NCI-H345 treated with DMSO at 0.1 percent for 48 hours (cell line): ENCODE measurements around the gene ARID1B.
"Not testable (repeated sequence)": the region's sequence is repeated elsewhere in the genome, so short reads cannot be mapped to it uniquely, and the experiment has no call there.

Experiments
- DNase-seq: peaks from one replicate; lab custom pipeline; 2025; ENCODE audit not compliant: unreplicated experiment; lab: John Stamatoyannopoulos, UW

Gene ARID1B

DNA sequence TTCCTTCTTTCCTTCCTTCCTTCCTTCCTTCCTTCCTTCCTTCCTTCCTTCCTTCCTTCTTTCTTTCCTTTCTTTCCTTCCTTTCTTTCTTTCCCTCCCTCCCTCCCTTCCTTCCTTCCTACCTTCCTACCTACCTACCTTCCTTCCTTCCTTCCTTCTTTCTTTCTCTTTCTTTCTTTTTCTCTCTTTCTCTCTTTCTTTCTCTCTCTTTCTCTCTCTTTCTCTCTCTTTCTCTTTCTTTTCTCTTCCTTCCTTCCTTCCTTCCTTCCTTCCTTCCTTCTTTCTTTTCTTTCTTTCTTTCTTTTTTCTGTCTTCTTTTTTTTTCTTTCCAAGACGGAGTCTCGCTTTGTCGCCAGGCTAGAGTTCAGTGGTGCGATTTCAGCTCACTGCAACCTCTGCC lies 262.5 kb downstream of the ARID1B start:
- DNase-seq = not testable (repeated sequence)

DNA sequence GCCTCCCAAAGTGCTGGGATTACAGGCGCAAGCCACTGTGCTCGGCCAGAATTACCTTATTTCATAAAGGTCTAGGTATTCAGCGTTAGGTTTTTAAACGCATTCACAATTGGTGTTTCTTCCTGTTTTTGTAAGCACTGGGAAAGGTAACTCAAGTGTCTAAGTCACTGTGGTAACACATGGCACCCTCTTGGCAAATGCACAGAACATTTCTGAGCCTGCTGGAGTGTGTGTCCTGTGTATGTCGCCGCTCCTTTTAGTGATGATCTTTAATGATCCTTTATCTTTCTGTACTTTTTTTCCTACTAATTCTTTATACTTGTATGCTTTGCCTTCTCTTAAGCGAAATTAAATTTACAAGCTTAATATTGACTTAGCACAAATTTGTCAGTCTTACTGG lies 263.0 kb downstream of the ARID1B start:
- DNase-seq = no peak

DNA sequence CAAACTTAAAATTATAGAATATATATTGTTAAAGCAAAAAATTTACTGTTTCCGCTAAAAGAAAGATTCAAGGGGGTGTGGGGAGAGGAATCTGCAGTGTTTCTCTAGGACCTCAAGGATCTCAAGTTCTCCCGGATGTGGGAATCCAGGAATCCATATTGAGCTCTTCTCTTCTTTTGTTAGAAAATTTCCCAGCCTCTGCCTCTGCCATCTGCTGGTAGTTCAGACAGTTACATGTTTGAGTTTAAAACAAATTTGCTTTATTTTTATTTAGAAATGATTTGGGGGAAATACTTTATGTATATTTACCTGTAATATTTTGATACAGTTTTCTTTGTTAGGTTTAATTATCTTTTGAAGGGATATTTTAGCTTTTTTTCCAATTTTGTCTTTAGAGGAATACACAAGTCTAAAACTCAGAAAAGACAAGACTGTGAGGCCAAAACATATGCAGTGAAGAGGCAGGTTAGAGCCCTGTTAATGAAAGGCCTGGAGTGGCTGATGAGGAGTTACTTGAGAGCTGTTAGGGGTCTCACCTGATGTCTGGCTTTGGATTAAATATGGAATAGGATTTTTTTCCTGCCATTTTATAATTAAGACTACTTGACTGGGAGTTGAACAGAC lies 268.8 kb downstream of the ARID1B start:
- DNase-seq = peak; percentile 2

DNA sequence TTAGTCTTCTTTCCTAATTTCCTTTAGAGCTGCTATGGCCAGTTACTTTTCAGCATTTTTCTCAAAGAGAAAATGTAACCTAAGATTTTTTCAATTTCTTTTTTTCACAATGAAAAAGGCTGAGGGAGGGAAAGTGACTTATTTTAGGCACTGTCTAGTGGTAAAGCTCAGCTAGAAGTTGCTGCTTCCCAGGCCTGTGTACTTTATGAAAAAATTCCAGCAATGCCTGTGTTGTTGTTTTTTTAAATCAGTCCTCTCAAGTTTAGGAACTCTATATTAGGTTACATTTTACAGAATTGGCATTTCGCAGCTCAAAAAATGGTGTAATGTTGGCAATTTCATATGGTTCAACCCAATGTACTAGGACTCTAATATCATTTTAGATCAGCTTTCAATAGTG lies 269.6 kb downstream of the ARID1B start:
- no peak for DNase-seq

DNA sequence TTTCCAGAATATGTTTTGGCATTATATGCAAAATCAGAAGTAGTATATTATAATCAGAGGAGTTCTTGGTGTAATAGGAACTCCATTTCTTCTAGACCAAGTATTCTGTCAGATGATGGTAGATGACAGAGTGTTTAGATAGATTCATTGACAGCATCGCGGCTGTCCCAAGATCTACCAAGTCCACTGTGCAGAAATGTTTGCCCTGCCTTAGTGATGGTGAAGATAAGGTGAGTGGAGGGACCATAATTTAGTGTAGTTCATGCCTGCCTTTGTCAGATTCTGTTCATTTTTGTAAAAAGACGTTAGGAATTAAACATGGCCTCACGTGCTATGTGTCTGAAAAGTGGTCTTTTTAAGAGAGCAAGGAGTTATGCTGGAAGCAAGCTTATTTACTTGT lies 270.1 kb downstream of the ARID1B start:
- DNase-seq = no peak

DNA sequence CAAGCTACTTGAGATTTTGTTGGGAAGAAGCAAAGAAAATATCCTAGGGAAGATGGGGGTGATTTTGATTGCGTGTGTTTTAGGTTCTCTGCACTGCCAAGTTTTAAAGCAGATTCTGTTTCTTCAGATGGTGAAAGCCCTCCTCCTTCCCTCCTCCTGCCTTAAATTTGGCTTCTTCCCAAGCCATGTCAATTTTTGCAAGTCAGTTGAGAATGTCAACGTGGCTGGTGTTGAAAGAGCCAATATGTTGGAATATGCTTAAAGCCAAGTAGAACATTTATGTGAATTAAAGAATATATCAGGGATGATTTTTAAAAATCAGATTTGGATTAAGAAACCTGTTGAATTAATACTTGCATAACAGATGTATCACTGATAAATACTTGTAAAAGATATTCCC lies 270.8 kb downstream of the ARID1B start:
- DNase-seq = no peak

DNA sequence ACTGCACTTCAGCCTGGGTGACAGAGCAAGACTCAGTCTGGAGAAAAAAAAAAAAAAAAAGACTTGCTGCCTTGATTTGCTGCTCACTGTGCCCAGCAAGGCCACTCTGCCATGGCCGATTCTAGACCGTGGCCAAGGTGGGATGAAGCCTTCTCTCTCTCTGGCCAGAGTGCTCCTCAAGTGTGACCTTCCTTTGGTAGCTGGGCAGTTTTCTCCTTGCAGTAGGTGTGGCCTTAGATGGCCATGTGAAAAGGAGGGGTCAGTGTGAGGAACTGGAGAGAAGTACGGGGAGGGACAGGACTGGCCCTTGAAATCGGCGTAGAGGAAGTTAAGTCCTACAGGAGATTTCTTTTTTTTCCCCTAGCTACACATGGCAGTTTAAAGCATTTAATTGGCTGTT lies 272.0 kb downstream of the ARID1B start:
- no peak for DNase-seq

DNA sequence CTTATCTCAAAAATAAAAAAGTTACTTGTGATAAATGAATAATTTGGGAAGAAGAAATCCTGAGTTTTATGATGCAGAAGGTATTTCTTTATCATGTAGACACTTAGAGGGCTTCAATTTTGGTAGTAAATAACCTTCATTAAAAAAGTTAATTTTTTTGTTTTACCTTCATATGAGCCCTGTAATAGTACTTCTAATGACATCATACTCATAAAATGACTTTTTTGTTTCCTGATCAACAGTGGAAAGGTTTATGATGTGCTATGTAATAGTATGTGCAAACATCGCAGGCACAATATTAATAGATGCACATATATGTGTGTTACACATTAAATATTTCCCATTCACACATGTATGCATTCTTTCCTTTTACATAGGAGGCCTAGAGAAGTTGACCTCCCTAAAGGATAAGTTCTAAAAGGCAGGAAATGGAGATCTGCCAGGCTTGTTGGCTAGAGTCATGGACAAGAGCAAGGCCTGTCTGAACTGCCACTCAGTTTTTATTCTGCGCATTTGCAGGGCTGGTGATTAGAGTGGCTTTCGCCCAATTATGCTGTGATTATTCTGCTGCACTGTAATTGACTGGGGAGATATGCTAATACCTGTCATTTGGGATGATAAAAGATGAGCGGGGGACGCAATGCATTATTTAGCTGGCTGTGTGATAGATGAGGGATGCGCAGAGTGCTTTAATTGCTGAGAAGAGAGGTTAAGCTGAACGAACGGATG lies 273.5 kb downstream of the ARID1B start:
- no peak for DNase-seq

DNA sequence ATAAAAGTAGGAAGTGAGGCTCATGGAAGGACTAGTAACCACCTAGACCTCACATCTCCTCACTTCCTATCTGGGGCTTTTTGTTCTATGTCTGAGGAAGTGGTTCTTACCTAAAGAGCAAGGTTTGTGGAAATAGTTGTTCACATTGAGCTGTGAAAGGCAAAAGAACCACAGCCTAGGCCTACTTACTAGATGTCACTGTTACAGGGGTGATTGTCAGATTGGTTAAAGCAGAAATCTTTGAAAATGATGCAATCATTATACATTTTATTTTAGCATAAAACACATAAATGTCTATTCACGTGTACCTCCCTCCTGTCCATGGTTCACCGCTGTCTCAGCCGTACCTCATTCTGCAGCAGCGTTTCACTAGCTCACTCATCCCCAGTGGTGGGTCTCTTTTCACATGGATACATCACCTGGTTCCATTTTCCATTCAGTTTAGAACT lies 277.4 kb downstream of the ARID1B start:
- DNase-seq = no peak

DNA sequence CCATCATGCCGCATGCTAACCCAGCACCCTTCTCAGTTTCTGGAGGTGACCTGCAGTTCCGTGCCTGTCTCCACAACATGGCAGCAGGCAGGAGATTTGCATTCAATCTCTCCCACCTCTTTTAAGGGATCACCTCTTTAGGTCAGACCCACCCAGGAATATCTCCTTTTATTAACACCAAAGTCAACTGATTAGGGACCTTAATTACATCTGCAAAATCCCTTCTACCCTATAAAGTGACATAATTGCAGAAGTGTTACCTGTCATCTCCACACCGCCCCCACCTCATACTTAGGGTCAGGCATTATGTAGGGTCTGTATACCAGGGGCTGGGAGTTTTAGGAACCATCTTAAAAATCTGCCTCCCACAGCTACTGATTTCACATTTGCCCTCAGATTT lies 278.7 kb downstream of the ARID1B start:
- DNase-seq = no peak

DNA sequence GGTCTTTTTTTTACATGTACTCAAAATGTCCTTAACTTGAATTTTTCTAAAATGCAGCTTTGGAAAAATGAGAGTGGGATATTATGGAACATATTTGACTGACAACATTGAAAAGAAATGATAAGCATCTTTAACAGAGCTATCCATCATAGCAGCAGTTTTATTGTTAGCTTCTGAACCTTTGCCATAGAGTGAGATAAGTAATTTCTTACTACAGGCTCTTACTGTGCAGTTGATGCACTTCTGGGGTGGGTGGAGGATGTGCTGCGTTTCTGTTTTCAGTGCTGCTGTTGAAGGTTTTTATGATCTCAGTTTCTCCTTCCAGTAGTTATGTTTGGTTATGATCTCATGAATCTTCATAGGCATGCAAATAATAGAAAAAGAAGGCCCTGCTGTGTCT lies 279.1 kb downstream of the ARID1B start:
- no peak for DNase-seq

DNA sequence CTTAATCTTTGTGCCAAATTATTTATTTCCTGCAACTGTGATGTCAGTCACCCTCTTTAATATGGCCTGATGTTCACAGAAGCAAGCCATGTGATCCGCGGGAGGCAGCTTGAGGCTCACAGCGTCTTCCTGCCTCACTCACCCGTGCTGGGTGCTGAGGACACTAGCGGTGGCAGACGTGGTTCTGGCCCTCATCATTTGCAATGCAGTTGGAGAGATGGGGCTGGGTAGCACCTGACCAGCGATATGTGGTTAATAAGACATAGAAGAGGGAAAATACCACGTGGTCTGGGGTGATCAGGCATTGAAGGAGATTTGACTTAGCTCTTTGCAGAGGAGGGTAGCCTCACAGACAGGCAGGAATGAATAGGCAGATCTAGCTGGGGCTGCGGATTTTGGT lies 281.4 kb downstream of the ARID1B start:
- DNase-seq = no peak

DNA sequence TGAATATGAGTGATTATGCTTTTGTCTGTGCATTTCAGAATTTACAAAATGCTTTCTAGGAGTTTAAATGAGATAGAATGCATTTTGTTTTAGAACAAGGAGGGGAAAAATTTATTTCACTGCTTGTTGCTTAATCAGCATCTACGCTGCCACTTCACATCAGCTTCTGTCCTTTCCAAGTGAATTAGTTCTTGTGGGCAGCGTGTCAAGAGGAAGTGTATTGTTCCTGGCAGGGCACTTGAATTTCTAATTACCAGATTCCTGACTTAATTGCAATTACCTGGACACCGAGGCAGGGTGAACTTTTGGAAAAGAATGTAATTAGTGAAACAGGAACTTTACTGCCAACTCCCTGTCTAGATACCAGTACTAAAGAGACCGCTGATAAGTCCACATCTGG lies 282.6 kb downstream of the ARID1B start:
- no peak for DNase-seq

DNA sequence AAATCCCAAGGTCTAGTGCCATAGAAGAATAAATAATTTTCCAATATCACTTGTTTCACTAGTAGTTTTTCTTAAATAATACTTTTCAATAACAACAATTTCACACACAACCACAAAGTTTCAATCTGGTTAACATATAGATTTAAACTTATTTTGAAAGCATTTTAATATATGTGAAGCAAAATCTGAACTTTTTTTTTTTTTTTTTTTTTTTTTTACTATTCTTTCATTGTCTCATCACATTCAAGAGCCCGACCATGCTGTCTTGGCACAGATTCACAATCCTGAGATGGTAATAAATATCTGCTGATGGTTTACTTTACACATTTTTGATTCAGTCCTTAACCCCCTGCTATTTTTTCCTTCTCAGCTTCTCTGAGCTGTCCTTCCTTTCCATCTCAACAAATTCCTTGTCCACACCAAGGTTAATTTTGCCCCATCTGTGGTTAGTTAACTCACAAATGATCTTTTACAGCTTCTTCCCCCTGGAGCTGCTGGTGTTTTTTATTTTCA lies 283.3 kb downstream of the ARID1B start:
- DNase-seq = no peak

DNA sequence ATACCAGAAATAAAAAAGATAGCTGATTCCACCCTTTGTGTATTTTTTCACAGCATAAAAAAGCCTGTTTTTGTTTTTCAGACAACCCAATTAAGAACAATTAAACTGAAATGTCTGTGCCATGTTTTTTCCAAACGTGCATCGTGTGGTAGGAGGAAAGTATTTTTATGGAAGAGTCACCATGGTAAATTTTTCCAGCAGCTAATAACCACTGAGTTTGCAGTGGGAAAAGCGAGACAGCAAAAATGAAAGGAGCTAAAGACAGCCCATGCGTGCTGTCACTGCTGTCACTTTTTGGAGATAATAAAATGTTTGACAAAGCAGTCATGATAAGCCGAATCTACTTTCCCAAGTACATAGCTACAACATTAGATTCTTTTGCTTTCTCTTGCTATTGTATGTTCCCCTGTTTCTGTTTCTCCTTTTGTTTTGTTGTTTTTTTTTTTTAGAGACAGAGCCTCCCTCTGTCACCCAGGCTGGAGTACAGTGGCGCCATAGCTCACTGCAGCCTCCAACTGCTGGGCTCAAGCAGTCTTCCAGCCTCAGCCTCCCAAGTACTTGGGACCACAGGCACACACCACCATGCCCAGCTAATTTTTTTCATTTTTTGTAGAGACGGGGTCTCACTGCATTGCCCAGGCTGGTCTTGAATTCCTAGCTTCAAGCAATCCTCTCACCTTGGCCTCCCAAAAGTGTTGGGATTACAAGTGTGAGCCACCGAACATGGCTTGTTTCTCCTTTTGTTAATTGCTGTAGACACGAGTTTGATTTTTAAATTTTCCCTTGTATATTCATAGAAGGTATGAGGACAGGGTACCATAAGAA lies 284.8 kb downstream of the ARID1B start:
- DNase-seq = no peak

DNA sequence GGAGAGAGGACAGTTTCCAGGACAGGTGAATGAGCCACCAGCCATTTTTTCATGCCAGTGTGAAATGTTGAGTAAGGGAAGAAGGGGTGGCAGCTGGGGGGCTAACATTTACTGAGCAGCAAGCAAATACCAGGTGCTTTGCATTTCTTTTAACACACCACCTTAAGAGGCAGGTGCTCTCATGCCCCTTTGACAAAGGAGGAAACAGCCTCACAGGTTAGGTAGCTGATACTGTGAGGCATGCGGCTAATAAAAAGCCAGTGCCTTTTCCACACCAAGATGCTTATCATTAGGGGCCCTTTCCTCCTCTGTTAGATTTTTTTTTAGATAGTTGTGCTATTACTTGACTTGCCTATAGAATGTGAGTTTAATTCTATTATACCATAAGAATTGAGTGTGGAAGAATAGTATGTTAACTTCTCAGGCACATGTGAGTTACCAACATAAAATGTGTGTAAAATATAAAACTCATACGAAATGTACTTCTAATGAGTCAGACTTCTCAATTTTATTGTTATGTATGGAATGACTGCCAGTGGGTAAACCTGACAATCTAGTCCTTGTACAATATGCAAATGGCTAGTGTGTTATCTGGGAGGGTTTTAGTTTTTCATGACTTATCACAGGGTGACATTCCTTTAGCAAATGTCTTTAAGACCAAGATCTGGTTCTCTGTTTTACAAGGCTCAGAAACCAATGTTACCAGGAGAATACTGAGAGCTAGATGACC lies 286.2 kb downstream of the ARID1B start:
- DNase-seq = peak; percentile 13

DNA sequence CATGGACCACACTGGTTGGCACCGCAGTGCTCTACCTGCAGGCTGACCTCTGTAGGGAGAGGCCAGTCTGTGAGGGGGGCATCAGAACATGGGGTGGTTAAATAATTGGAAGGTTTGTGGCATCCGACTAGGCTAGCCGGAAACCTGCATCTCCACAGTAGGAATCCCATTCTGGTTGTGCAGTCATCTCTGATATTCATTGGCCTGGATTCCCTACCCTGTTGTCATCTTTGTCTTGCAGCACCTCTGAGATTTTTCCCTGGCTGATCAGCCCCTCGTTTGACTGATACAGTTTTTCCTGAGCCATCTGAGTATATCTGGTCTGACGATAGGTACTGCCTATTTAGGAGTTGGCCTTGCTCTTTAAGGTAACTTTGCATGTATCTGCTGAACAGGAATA lies 286.7 kb downstream of the ARID1B start:
- DNase-seq = no peak

DNA sequence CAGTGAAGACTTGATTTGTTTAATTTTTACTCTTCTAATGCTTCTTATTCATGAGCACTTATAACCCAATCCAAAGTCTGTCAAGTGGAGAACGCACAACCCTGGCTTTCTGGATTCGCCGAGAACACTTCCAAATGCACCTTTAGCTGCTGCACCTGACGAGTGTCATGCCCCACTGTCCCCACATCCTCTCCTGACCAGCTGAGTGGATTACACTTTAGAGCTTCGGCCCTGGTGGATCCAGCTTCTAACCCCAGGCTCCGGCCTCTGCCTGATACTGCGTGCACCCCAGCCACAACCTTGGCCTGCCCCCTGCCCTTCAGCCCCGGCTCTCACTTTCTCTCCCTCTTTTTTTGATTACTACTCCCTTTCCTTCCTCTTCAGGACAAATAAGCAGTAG lies 287.3 kb downstream of the ARID1B start:
- no peak for DNase-seq

DNA sequence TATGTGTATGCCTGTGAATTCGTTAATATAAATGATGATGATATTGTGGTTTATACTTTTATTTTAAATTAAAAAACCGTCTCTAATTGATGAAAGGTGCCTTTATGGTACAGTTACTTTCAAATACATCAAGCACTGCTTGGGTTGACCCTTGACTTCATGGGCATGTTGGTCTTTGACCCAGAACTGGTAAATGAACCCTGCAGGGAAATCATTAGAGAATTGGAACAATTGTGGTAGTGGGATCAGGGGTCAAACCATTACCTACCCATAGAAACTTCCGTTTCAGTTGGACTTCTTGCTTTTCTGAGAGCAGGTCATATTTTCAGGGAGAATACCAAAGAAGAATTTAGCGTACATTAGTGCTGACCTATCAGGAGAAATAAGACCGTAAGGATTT lies 288.2 kb downstream of the ARID1B start:
- no peak for DNase-seq

DNA sequence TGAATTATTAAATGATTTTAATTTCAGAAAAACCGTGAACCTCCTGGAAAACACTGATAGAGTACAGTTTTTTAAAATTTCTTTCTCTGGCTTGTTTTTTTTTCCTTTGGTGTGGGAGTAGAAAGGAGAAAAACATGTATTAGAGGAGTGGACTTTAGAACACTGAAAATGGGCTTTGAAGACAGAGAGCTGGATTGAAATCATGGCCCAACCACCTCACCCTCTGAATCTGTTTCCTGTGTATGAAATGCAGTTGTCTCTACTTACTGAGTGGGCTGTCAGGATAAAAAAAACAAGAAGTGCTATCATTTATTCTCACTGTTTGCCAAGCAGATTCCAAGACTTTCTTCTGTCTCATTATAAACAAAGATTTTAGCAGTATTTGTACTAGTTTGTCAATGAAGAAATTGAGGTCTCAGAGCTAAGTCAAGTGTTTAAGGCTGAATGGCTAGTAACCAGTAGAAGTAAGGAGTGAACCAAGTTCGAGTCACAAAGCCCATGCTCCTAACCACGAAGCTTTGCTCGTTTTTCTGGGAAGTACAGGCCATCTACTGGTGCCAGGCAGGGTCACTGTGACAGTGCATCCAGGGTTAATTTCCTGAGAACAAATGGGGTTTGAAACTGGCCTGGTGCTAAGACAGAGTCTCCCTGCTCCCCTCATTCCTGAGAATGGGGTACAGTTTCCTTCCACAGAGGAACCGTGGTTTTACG lies 289.8 kb downstream of the ARID1B start:
- no peak for DNase-seq

DNA sequence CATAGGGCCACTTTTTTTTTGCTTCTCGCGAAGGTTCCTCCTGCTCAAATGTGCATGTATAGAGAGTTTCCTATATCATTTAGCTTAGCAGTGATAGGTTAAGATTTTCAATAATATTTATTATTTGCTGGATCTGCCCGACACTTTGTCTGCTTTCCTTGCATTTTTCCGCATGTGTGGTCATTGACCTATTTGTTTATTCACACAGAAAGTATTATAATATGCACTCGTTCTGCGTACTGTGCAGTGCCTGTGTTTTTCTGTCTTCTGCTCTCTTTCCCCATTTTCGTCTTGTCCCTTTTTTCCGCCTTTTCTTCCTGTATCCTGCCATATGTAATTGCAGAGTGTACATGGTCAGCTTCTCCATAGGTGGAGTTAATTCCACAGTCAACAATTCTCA lies 290.3 kb downstream of the ARID1B start:
- no peak for DNase-seq
